IPS-18c (cell line): ENCODE measurements around the gene PANK1.

Experiments
- H3K4me3 ChIP-seq: 2 replicates; pipeline ENCODE4 v1.7.0; 2013; ENCODE audit warnings: low read depth, mild to moderate bottlenecking, low read length, moderate library complexity; ENCODE audit not compliant: insufficient read depth
- H3K9me3 ChIP-seq: one replicate; pipeline ENCODE4 v1.6.1; 2013; ENCODE audit warnings: mild to moderate bottlenecking, low read length, moderate library complexity; ENCODE audit not compliant: control insufficient read depth, insufficient read depth

PANK1 gene

DNA sequence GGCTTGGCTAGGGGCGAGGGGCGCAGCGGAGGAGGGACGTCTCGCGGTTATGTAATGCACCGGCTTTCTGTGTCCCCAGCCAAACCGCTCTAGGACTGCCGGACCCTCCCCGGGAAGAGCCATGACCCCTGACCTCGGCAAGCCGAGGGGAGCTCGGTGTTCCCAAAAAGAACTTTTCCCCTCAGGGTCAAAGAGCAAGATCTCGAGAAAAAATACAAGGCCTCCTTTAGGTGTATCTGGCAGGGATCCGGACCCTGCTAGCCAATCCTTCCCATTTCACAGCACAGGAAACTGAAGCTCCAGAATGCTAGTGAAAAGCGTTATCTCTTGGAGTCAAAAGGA lies 109.1 kb downstream of the PANK1 start:
- peak overlapping the region; percentile 66 for H3K4me3 ChIP-seq
- H3K9me3 ChIP-seq, result no peaks in the 10 kb centered on the region

DNA sequence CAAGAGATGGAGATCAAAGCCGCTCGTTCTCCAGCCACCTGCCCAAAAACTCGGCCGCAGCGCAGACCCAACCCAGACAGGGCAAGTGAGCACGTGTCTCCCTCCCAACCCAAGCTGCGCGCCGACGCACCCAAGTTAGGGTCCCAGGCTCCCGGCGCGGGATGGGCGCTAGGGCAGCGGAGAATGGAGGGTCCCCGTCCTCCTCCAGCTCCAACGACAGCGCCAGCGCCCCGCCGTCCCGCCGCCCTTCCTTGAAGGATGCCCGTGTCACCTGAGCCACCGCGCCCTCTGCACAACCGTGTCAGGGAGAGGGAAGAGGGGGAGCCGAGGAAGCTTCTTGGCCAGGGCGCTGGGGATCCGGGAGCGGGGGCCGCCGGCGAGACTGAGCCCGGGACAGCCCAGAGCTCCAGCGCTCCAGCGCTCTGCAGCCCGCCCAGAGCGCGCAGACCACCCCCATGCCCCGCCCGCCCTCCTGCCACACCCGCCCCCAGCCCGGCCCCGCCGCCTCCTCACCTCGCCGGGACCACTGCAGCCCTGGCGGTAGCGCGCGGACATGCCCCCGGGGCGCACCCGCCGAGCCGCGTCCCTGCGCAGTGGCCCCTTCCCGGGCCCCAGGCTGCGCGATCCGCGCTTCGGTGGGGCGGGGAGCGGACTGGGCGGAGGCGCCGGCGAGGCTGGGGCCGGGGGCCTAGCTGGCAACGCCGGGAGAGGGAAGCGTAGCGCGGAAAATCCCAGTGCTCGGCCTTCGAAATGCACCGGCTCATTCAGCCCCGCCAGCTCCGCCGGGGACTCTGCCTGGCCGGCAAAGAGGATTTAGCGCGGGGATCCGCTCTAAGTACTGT lies 109.7 kb downstream of the PANK1 start, which contains the start of gene SLC16A12:
TSS of gene SLC16A12 (minus strand) at position 424 of the 842 bp plus-strand sequence. CDS start 73,016 bp downstream, outside the sequence.
- Histone ChIP-seq H3K9me3 (no peaks in the 10 kb centered on the region), H3K4me3 (peak within 1 kb of the TSS; percentile 71)

DNA sequence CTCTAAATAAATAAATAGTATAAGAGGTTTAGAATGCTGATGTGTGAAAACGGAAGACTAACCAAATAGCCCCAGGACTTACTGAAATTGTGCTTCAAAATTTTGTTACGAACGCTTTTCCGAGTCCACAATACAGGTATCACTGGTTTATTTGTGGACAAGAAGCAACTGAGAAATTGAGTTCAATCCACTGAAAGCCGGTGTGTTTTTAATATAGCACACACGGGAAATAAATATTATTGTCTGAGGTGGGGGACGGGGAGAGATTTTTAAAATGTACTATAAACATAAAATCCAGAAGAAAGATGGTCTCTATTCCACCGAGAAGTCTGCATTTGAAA lies 110.2 kb downstream of the PANK1 start:
- Histone ChIP-seq H3K9me3 (no peaks in the 10 kb centered on the region), H3K4me3 (peak overlapping the region; percentile 71; the same call in 1 of the 2 replicates)
